HCT116 (cell line): Measurements from ENCODE around the gene CIITA. TPM values are rescaled to one million over a fixed set of nuclear protein-coding genes. Genes with fewer than 3 reads are reported as not detected.

Source experiments
- ATAC-seq: fragments of 200-7000 bp; cut with Tn5 transposase; 2 replicates; pipeline ENCODE4 v1.9.1; 2020; ENCODE audit warnings: mild to moderate bottlenecking, moderate library complexity
- BruUV-seq: library from RNA; stranded (reverse); fragments of 400-500 nt; replicated peaks from 2 replicates; lab custom pipeline; 2021; lab: Mats Ljungman, UMichigan
- CTCF ChIA-PET: fragments of 300-600 bp; sonication (Branson Sonifier 250); formaldehyde crosslinking; loops from one replicate; lab custom pipeline; 2021; ENCODE audit warnings: antibody characterized with exemption; lab: Charles Lee
- POLR2A ChIA-PET: fragments of 300-600, 350-600 bp; sonication (Branson Sonifier 250); formaldehyde crosslinking; loops from one replicate; lab custom pipeline; 2021; ENCODE audit warnings: antibody characterized with exemption; lab: Charles Lee
- RAD21 ChIA-PET, 2 experiments: fragments of 300-600 bp; sonication (Branson Sonifier 250); formaldehyde crosslinking; loops; one replicate each; lab custom pipeline; 2023; ENCODE audit warnings: low total read pairs in 2 of 2; ENCODE audit not compliant: uncharacterized antibody in 2 of 2, unreplicated experiment in 2 of 2, low non-redundant PET in 1 of 2; lab: Charles Lee
- DNase-seq: peaks from one replicate; pipeline ENCODE4 v3.0.0-alpha.2; 2010; ENCODE audit warnings: low read depth, low spot score
- H2AFZ ChIP-seq: fragments of 200-600 bp; shearing (Covaris generic), sonication (generic); 2 replicates; pipeline ENCODE4 v1.6.1; 2017; ENCODE audit warnings: low read depth, mixed run types, mixed read lengths, antibody characterized with exemption, low read length; ENCODE audit not compliant: poor library complexity, severe bottlenecking
- H3K27ac ChIP-seq: 2 replicates; pipeline ENCODE4 v1.5.1; 2012; ENCODE audit warnings: low read depth, low read length
- H3K27me3 ChIP-seq: fragments of 200-600 bp; sonication (generic); 2 replicates; pipeline ENCODE4 v1.6.1; 2016; ENCODE audit warnings: mixed run types, low read length, mixed read lengths; ENCODE audit not compliant: insufficient read depth
- H3K36me3 ChIP-seq, 2 experiments: fragments of 200-500 bp in 1 of 2; fragments of 200-600 bp in 1 of 2; sonication (Bioruptor generic) in 1 of 2; sonication (generic) in 1 of 2; 2 replicates each; pipeline versions ENCODE4 v1.5.1 to v1.6.1; 2014 to 2016; ENCODE audit warnings: low read length in 2 of 2, inconsistent platforms in 1 of 2, mixed read lengths in 1 of 2, mixed run types in 1 of 2; ENCODE audit not compliant: insufficient read depth in 2 of 2, control insufficient read depth in 1 of 2
- H3K4me1 ChIP-seq, 2 experiments: fragments of 200-600 bp in 1 of 2; sonication (generic) in 1 of 2; 2 replicates each; pipeline versions ENCODE4 v1.5.1 to v1.6.1; 2012 to 2017; ENCODE audit warnings: low read length in 2 of 2, inconsistent platforms in 1 of 2, mild to moderate bottlenecking in 1 of 2, mixed read lengths in 1 of 2, mixed run types in 1 of 2, moderate library complexity in 1 of 2; ENCODE audit not compliant: insufficient read depth in 2 of 2, control insufficient read depth in 1 of 2
- H3K4me2 ChIP-seq: fragments of 200-600 bp; sonication (generic); 2 replicates; pipeline ENCODE4 v1.6.1; 2017; ENCODE audit warnings: mixed run types, low read length, mixed read lengths
- H3K4me3 ChIP-seq, 2 experiments: fragments of 200-600 bp in 1 of 2; sonication (generic) in 1 of 2; replicated peaks in 1 of 2; 2 replicates each; pipeline ENCODE4 v1.5.1; 2011 to 2016; ENCODE audit warnings: low read length in 2 of 2, control low read depth in 1 of 2, low read depth in 1 of 2, mild to moderate bottlenecking in 1 of 2, mixed read lengths in 1 of 2, mixed run types in 1 of 2
- H3K79me2 ChIP-seq: fragments of 200-600 bp; sonication (generic); 2 replicates; pipeline ENCODE4 v1.6.1; 2017; ENCODE audit warnings: mild to moderate bottlenecking, mixed run types, low read length, moderate library complexity, mixed read lengths; ENCODE audit not compliant: insufficient read depth
- H3K9ac ChIP-seq: fragments of 200-600 bp; sonication (generic); 2 replicates; pipeline ENCODE4 v1.6.1; 2016; ENCODE audit warnings: low read length, mixed read lengths
- H3K9me2 ChIP-seq: fragments of 200-600 bp; sonication (generic), shearing (Covaris generic); 2 replicates; pipeline ENCODE4 v1.6.1; 2017; ENCODE audit warnings: mixed run types, mild to moderate bottlenecking, moderate library complexity; ENCODE audit not compliant: insufficient read depth
- H3K9me3 ChIP-seq, 2 experiments: fragments of 200-500 bp in 1 of 2; fragments of 200-600 bp in 1 of 2; sonication (Bioruptor generic) in 1 of 2; sonication (generic) in 1 of 2; 2 replicates each; pipeline ENCODE4 v1.6.1; 2014 to 2017; ENCODE audit warnings: low read length in 2 of 2, mixed read lengths in 2 of 2, inconsistent platforms in 1 of 2, low read depth in 1 of 2, mild to moderate bottlenecking in 1 of 2, mixed run types in 1 of 2, moderate library complexity in 1 of 2; ENCODE audit not compliant: control insufficient read depth in 1 of 2, insufficient read depth in 1 of 2
- H4K20me1 ChIP-seq: fragments of 200-600 bp; sonication (generic), shearing (Covaris generic); 2 replicates; pipeline ENCODE4 v1.6.1; 2017; ENCODE audit warnings: mixed run types, mild to moderate bottlenecking, moderate library complexity; ENCODE audit not compliant: insufficient read depth
- ATF3 ChIP-seq: IDR thresholded peaks from 2 replicates; pipeline ENCODE4 v1.6.1; 2012
- CBX3 ChIP-seq: IDR thresholded peaks from 2 replicates; pipeline ENCODE4 v1.6.1; 2012; ENCODE audit warnings: low read depth
- CEBPB ChIP-seq: IDR thresholded peaks from 2 replicates; pipeline ENCODE4 v1.6.1; 2012; ENCODE audit warnings: low read depth
- EGR1 ChIP-seq: IDR thresholded peaks from 2 replicates; pipeline ENCODE4 v1.6.1; 2012; ENCODE audit warnings: low read depth
- EZH2 ChIP-seq: fragments of 200-600 bp; sonication (generic); IDR thresholded peaks from 2 replicates; pipeline ENCODE4 v1.6.1; 2017; ENCODE audit warnings: antibody characterized with exemption, mixed run types
- EZH2phosphoT487 ChIP-seq: fragments of 200-600 bp; IDR thresholded peaks from 2 replicates; pipeline ENCODE4 v1.6.1; 2018; ENCODE audit warnings: antibody characterized with exemption, borderline replicate concordance
- FOSL1 ChIP-seq: IDR thresholded peaks from 2 replicates; pipeline ENCODE4 v1.6.1; 2012; ENCODE audit warnings: low read depth
- MAX ChIP-seq: IDR thresholded peaks from 2 replicates; pipeline ENCODE4 v1.6.1; 2012
- RAD21 ChIP-seq: IDR thresholded peaks from 2 replicates; pipeline ENCODE4 v1.6.1; 2012; ENCODE audit warnings: low read depth, mild to moderate bottlenecking
- YY1 ChIP-seq: IDR thresholded peaks from 2 replicates; pipeline ENCODE4 v1.6.1; 2011; ENCODE audit warnings: low read length, low read depth, moderate library complexity, mild to moderate bottlenecking; ENCODE audit not compliant: insufficient replicate concordance; ENCODE audit errors: extremely low read depth
- ZFX ChIP-seq: fragments of 450-650 bp; IDR thresholded peaks from 2 replicates; pipeline ENCODE4 v1.6.1; 2017
- ZNF274 ChIP-seq: fragments of 200-500 bp; sonication (Bioruptor generic); IDR thresholded peaks from 2 replicates; pipeline ENCODE4 v1.6.1; 2014; ENCODE audit warnings: mild to moderate bottlenecking, low read depth, low read length, inconsistent platforms
- intact Hi-C: fragments of 100-400 bp; cut with micrococcal nuclease; formaldehyde crosslinking; loops from 2 replicates; pipeline ENCODE4 v1.10.0; 2022
- total RNA-seq: library from RNA; stranded (reverse); gene quantifications from one replicate; pipeline ENCODE4 v1.2.1, GENCODE V29; 2021; ENCODE audit not compliant: unreplicated experiment
- TF ChIP-seq, protein P1 (sequence below), 3 experiments: fragments of 200-600 bp in 1 of 3; sonication (generic) in 1 of 3; IDR thresholded peaks in 2 of 3; conservative IDR thresholded peaks in 1 of 3; 2 replicates each; pipeline ENCODE4 v1.5.1; 2012 to 2017; ENCODE audit warnings: low read depth in 2 of 3, low read length in 2 of 3, antibody characterized with exemption in 1 of 3, borderline replicate concordance in 1 of 3, control low read depth in 1 of 3, mild to moderate bottlenecking in 1 of 3, mixed read lengths in 1 of 3, mixed run types in 1 of 3, moderate library complexity in 1 of 3; ENCODE audit not compliant: insufficient read depth in 1 of 3
- TF ChIP-seq, protein P2 (sequence below): IDR thresholded peaks from 2 replicates; pipeline ENCODE4 v1.6.1; 2011; ENCODE audit warnings: mild to moderate bottlenecking, low read length, moderate library complexity; ENCODE audit not compliant: insufficient replicate concordance; ENCODE audit errors: extremely low read depth

Gene CIITA
- total RNA-seq, 1 experiment from 2014 or later: 0.25 TPM

DNA sequence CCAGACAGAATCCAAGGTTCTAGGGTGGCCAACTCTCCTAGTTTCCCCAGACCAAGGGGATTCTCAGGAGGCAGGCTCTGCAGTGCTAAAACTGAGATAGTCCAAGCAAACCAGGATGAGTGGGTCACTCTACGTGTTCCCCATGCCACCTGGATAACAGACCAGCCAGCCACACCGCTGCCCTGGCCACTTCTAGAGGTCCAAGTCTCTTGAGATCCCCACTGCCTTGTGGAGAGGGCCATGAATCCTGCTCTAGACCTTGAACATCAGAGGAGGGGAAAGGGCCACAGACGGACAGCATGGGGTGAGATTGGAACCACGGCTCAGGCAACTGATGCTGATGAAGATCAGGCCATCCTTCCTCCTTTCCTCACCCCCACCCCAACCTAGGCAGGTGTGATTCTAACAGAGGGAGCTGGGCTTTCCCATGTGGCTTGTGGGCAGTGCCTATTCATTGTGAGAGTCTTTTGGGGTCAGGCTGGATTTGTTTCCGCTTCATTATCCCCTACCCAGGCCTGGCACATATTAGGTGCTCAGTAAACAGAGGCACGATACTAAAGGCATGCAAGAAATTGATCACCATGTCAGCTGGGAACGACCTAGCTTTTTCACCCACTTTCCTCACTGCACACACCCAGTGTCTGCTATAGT lies 41.6 kb upstream of the CIITA start:
- Histone ChIP-seq H4K20me1 (no peaks in the 10 kb centered on the region), H2AFZ (no peak overlapping the region), H3K27ac (no peak overlapping the region), H3K4me1 (no peaks in the 10 kb centered on the region), H3K4me2 (no peak overlapping the region), H3K9me3 (no peaks in the 10 kb centered on the region), H3K9me2 (no peaks in the 10 kb centered on the region), H3K9ac (no peak overlapping the region), H3K36me3 (no peaks in the 10 kb centered on the region), H3K79me2 (no peaks in the 10 kb centered on the region), H3K4me3 (no peak overlapping the region), H3K27me3 (peaks cover 4% of the 10 kb centered on the region; the same call in 1 of the 2 replicates)
- no peak for ATAC-seq
- no TSS peak for BruUV-seq
- intact Hi-C loops: no loop called here
- RAD21 ChIA-PET: no interaction called here
- POLR2A ChIA-PET: no interaction called here
- TF ChIP-seq FOSL1 (no peak), EGR1 (no peak), YY1 (no peak), RAD21 (no peak), ZFX (no peak), ZNF274 (no peak), CEBPB (no peak)
- DNase-seq: no peak
- CTCF ChIA-PET: no interaction called here

- CTCF ChIA-PET: no interaction called here
- Histone ChIP-seq H3K9me3 (no peaks in the 10 kb centered on the region), H3K27me3 (peaks cover 11% of the 10 kb centered on the region; the same call in 1 of the 2 replicates), H3K4me3 (no peak overlapping the region), H3K4me1 (no peaks in the 10 kb centered on the region), H4K20me1 (no peaks in the 10 kb centered on the region), H3K27ac (no peak overlapping the region), H3K4me2 (no peak overlapping the region), H3K9me2 (no peaks in the 10 kb centered on the region), H3K9ac (no peak overlapping the region), H2AFZ (no peak overlapping the region), H3K79me2 (no peaks in the 10 kb centered on the region), H3K36me3 (no peaks in the 10 kb centered on the region)
- RAD21 ChIA-PET: no interaction called here
- ATAC-seq: no peak
- intact Hi-C loops: no loop called here
- POLR2A ChIA-PET: no interaction called here
- BruUV-seq: no TSS peak
- no peak for DNase-seq
- TF ChIP-seq, protein P1, sequence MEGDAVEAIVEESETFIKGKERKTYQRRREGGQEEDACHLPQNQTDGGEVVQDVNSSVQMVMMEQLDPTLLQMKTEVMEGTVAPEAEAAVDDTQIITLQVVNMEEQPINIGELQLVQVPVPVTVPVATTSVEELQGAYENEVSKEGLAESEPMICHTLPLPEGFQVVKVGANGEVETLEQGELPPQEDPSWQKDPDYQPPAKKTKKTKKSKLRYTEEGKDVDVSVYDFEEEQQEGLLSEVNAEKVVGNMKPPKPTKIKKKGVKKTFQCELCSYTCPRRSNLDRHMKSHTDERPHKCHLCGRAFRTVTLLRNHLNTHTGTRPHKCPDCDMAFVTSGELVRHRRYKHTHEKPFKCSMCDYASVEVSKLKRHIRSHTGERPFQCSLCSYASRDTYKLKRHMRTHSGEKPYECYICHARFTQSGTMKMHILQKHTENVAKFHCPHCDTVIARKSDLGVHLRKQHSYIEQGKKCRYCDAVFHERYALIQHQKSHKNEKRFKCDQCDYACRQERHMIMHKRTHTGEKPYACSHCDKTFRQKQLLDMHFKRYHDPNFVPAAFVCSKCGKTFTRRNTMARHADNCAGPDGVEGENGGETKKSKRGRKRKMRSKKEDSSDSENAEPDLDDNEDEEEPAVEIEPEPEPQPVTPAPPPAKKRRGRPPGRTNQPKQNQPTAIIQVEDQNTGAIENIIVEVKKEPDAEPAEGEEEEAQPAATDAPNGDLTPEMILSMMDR (IDR thresholded peaks at IDR 0.05 in 2 of 3, conservative IDR thresholded peaks at IDR 0.05 in 1 of 3; ENCODE audit: borderline replicate concordance in 1 of 3, insufficient read depth in 1 of 3, low read depth in 2 of 3, low read length in 2 of 3): no peak
- TF ChIP-seq ATF3 (no peak), MAX (no peak), CBX3 (no peak), EZH2 (no peak), RAD21 (no peak), ZNF274 (no peak), EZH2phosphoT487 (no peak)
- TF ChIP-seq, protein P2, sequence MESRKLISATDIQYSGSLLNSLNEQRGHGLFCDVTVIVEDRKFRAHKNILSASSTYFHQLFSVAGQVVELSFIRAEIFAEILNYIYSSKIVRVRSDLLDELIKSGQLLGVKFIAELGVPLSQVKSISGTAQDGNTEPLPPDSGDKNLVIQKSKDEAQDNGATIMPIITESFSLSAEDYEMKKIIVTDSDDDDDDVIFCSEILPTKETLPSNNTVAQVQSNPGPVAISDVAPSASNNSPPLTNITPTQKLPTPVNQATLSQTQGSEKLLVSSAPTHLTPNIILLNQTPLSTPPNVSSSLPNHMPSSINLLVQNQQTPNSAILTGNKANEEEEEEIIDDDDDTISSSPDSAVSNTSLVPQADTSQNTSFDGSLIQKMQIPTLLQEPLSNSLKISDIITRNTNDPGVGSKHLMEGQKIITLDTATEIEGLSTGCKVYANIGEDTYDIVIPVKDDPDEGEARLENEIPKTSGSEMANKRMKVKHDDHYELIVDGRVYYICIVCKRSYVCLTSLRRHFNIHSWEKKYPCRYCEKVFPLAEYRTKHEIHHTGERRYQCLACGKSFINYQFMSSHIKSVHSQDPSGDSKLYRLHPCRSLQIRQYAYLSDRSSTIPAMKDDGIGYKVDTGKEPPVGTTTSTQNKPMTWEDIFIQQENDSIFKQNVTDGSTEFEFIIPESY: no peak
These were observed 40.7 kb upstream of the CIITA start for GRCh38 chr16:10836174-10836853.
